ENCODE measurements around the gene TMOD3.

TMOD3 gene

DNA sequence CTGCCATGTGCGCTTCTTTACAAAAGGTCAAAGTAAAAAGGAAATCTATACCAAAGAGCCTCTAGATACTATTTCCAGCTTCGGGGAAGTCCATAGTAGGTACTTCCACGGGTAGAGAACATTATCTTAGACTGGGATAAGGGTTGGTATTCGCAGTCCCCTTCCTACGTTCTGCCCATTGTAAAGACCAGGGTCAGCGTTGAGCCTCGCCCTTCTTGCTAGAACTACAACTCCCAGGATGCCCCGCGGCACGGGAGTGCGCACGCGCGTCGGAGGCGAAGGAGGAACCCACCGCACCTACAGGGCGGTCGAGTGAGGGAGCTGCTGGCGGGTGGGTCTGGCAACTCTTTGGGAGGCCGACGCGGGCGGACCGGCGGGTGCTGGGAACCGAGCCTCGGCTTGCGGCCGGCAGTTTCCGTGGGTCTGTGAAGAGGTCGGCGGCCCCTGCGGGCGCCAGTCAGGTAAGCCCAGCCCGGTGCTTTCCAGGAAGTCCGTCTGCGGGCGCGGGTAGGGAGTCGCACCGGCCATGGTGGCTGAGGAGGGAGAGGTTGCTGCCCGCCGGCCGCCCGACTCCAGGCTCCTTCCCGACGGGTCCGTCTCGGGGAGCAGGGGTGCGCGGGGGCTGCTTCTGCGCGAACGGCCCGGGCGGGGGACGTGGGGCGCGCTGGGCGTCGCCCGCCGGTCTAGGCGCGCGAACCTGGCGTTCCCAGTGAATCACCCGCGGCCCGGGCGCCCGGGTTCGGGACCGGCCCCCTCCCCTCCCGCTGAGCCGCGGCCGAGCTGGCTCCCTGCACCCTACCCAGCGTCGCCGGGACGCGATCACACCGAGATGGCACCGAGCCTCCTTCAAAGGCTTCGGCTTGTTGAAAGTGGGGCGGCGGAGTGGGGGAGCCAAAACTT lies at the start of gene TMOD3:
Gene TMOD3, plus strand, starts transcription at position 278 of the 900 bp plus-strand sequence. CDS start 33,232 bp downstream, outside the sequence.
- TF ChIP-seq CTCF (IDR thresholded peaks at IDR 0.05) = no peak

DNA sequence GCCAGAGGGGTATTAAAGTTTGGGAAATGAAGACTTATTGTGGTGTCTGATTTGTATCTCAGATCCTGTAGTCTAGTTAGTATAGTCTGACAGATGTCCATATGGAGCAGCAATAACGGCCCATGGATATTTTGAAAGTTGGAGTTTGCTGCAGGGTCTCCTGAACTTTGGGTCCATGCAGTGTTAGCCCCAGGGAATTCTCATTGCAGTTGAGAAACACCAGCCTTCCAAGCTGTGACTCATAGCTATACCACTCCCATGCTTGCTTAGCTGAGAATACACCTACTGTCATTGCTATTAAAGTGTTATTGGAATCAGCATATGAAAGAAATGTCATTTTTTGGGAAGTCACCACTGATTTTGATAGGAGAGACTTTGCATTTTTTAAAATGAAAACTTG lies 48.8 kb upstream of the TMOD3 start:
- no peak for TF ChIP-seq CTCF (IDR thresholded peaks at IDR 0.05)

DNA sequence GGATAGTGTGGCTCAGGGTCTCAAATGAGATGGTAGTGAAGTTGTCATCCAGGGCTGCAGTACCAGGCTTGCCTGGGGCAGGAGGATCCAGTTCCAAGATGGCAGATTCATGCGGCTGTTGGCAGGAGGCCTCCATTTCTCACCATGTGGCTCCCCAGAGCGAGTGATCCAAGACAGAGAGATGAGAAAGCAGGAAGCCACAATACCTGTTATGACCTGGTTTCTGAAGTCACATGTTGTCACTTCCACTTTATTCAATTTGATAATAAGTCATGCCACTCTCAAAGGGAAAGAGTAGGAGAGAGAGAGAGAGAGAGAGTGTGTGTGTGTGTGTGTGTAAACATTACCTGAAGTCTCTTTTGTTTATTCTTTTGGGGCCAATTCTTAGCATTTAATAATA lies 47.9 kb upstream of the TMOD3 start:
- no peak for TF ChIP-seq CTCF (IDR thresholded peaks at IDR 0.05)

DNA sequence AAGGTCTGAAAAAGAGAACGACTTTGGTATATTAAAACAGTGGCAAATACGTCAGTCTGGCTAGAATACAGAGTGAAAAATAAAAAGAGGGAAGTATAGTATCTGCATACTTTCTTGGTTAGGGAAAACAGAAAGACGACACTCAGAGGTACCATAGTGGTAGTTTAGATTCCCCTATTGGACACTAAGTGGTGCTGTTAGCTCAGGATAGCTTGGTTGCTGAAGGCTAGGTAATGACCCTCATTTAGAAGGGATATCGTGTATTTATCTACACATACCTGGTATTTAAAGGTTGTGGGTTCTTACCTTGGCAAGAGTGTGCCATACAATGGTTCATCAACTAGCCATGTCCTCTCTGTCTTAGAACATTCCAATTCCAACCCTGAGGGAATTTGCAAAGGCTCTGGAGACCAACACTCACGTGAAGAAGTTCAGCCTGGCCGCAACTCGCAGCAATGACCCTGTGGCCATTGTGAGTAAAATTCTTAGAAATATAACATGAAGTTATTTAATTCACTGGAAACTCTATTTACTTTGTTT lies 47.0 kb upstream of the TMOD3 start:
- peak; percentile 40; the same call in 1 of the 2 replicates for TF ChIP-seq CTCF (IDR thresholded peaks at IDR 0.05)

DNA sequence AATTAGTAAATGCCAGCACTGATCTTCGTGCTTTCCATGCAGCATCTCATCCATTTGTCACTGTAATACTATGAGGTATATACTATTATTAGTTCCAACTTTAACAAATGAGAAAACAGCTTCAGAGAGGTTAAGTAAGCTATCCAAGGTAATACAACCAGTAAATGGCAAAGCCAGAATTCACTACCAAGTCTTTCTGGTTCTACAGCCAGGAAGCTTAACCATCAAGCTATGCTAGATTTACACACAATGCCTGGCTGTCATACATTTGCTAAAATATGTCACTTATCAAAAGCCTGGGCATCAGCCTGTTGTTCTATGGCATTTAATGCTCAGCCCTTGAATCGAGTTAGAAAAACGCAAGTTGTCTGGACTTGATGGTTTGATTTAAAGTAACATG lies 45.5 kb upstream of the TMOD3 start:
- no peak for TF ChIP-seq CTCF (IDR thresholded peaks at IDR 0.05)

DNA sequence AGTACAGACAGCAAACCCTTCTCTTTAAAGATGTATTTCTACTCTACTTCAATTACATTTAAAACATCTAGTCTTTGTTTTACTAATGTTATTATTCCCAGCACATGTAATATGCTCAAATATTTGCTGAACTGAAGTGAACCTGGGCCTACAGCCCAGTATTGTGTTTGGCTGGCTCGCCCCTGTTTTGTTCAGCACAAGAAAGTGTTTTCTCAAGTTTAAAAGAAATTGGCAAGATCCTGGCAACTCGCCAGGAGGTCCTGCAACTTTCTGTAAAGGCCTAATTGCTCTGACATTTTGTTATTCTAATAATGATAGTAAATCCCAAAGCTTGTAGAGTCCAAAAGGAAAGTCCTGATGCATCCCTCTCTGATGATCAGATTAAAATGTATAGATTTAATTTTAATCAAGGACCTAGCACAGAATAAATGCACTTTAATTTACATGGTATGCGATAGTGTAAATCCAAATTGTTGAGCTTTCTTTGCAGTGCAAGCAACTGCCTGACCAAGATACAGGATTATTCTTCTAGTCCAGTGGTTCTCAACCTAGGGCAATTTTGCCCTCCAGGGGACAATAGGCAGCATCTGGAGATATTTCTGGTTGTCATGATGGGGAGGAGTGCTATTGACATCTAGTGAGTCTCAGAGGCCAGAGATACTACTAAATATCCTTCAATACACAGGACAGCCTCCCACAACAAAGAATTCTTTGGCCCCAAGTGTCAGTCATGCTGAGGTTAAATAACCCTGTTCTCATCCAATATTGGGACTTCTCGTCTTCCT lies 35.7 kb upstream of the TMOD3 start:
- TF ChIP-seq CTCF (IDR thresholded peaks at IDR 0.05) = no peak

DNA sequence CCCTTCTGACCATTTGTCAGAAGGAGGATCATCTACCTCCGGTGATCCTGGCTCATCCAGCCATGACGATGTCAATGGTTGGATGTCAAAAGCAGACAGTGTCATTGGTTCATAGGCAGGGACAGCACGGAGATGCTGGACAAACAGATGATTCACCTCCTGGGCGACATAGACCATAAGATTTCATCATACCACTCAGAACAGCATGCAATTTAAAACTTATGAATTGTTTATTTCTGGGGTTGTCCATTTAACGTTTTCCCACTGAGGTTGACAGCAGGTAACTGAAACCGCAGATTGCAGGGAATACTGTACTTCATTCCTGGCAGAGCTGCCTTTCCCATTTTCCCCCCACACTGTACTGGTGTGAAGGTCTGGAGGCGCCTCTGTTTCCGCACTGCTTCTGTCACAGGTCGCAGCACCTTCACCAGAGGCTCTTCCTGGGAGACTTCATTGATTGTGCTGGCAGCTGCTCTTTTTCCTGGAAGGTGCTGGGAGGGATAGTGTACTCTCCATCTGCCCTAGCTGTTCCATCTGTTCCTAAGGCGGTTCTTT lies 32.5 kb upstream of the TMOD3 start:
- TF ChIP-seq CTCF (IDR thresholded peaks at IDR 0.05) = no peak

All from LNCAP (cell line).